Measurements from ENCODE around the gene TDP1. TPM values are rescaled to one million over a fixed set of nuclear protein-coding genes. Genes with fewer than 3 reads are reported as not detected.

Gene TDP1
- total RNA-seq, 1 donor from 2014 or later, result 54.3 TPM

GRCh38 chr14:90050271-90050670, 94.5 kb downstream of the TDP1 start:
- no peaks in the 10 kb centered on the region for H3K9me3 Mint-ChIP-seq
- TF ChIP-seq, protein P1, sequence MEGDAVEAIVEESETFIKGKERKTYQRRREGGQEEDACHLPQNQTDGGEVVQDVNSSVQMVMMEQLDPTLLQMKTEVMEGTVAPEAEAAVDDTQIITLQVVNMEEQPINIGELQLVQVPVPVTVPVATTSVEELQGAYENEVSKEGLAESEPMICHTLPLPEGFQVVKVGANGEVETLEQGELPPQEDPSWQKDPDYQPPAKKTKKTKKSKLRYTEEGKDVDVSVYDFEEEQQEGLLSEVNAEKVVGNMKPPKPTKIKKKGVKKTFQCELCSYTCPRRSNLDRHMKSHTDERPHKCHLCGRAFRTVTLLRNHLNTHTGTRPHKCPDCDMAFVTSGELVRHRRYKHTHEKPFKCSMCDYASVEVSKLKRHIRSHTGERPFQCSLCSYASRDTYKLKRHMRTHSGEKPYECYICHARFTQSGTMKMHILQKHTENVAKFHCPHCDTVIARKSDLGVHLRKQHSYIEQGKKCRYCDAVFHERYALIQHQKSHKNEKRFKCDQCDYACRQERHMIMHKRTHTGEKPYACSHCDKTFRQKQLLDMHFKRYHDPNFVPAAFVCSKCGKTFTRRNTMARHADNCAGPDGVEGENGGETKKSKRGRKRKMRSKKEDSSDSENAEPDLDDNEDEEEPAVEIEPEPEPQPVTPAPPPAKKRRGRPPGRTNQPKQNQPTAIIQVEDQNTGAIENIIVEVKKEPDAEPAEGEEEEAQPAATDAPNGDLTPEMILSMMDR (conservative IDR thresholded peaks at IDR 0.05), result no peak

GRCh38 chr14:90053044-90053443, 97.3 kb downstream of the TDP1 start:
- Mint-ChIP-seq H3K9me3 (no peaks in the 10 kb centered on the region), H3K4me3 (no peak overlapping the region), H3K27ac (ENCODE audit: unreplicated experiment) (no peak overlapping the region), H3K4me1 (no peaks in the 10 kb centered on the region), H3K27me3 (ENCODE audit: low read depth) (peaks cover 67% of the 10 kb centered on the region), H3K36me3 (ENCODE audit: low read depth) (no peaks in the 10 kb centered on the region)
- TF ChIP-seq, protein P1 (conservative IDR thresholded peaks at IDR 0.05), result no peak
- DNase-seq (ENCODE audit: low read depth, low spot score), result no peak

More at GRCh38 chr14:90050271-90050670, 94.5 kb downstream of the TDP1 start:
- Mint-ChIP-seq H3K27ac (ENCODE audit: unreplicated experiment) (no peak overlapping the region), H3K4me1 (no peaks in the 10 kb centered on the region), H3K27me3 (ENCODE audit: low read depth) (peaks cover 43% of the 10 kb centered on the region), H3K36me3 (ENCODE audit: low read depth) (no peaks in the 10 kb centered on the region), H3K4me3 (no peak overlapping the region)
- DNase-seq (ENCODE audit: low read depth, low spot score), result no peak

DNA sequence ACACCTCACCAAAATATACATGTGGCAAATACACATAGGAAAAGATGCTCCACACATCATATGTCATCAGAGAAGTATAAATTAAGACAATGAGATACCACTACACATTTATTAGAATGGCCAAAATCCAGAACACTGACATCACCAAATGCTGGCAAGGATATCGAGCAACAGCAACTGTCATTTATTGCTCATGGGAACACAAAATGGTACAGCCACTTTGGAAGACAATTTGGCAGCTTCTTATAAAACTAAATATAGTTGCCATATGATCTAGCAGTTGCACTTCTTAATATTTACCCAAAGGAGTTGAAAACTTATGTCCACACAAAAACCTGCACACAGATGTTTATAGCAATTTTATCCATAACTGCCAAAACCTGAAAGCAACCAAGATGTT, 99.1 kb downstream of the TDP1 start:
- Mint-ChIP-seq H3K27me3 (ENCODE audit: low read depth) (peaks cover 85% of the 10 kb centered on the region), H3K4me3 (no peak overlapping the region), H3K9me3 (no peaks in the 10 kb centered on the region), H3K4me1 (peaks cover 4% of the 10 kb centered on the region), H3K27ac (ENCODE audit: unreplicated experiment) (no peak overlapping the region), H3K36me3 (ENCODE audit: low read depth) (no peaks in the 10 kb centered on the region)
- TF ChIP-seq, protein P1 (conservative IDR thresholded peaks at IDR 0.05), result no peak
- DNase-seq (ENCODE audit: low read depth, low spot score), result no peak

DNA sequence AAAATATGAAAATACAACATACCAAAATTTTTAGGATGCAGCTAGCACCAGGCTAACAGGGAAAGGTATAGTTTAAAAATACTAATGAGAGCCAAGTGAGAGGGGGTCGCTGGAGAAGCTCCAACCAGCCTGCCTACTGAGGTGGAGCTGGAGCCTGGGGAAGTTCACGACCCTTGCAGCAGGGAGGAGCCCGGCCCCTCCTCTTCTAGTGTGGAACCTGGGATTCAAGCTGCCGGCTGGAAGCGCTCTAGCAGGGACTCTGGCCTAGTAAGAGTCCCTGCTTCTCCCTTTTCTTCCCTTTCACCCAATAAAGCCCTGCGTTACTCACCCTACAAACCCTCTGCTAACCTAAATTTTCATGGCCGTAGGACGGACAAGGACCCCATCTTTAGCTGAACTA, 101.1 kb downstream of the TDP1 start:
- H3K36me3 Mint-ChIP-seq (ENCODE audit: low read depth), result no peaks in the 10 kb centered on the region
- no peak for DNase-seq (ENCODE audit: low read depth, low spot score)
- H3K27me3 Mint-ChIP-seq (ENCODE audit: low read depth), result peaks cover 92% of the 10 kb centered on the region

GRCh38 chr14:90058876-90059458, 103.2 kb downstream of the TDP1 start:
- Mint-ChIP-seq H3K36me3 (ENCODE audit: low read depth) (no peaks in the 10 kb centered on the region), H3K27ac (ENCODE audit: unreplicated experiment) (no peak overlapping the region), H3K9me3 (no peaks in the 10 kb centered on the region), H3K27me3 (ENCODE audit: low read depth) (peaks cover 93% of the 10 kb centered on the region), H3K4me1 (peaks cover 12% of the 10 kb centered on the region), H3K4me3 (peak overlapping the region; percentile 56)
- DNase-seq (ENCODE audit: low read depth, low spot score), result no peak
- TF ChIP-seq, protein P1 (conservative IDR thresholded peaks at IDR 0.05), result no peak

More for the DNA sequence above, 101.1 kb downstream of the TDP1 start:
- Mint-ChIP-seq H3K27ac (ENCODE audit: unreplicated experiment) (no peak overlapping the region), H3K9me3 (no peaks in the 10 kb centered on the region), H3K4me1 (peaks cover 7% of the 10 kb centered on the region), H3K4me3 (no peak overlapping the region)
- TF ChIP-seq, protein P1 (conservative IDR thresholded peaks at IDR 0.05), result no peak

Data from neural crest cell (in vitro differentiated cells).